Measurements from ENCODE around the gene SEPHS2. TPM values are rescaled to one million over a fixed set of nuclear protein-coding genes. Genes with fewer than 3 reads are reported as not detected.
"Not testable (repeated sequence)": the region's sequence is repeated elsewhere in the genome, so short reads cannot be mapped to it uniquely, and the experiment has no call there.

SEPHS2 gene
- total and polyA plus RNA-seq, 4 donors, result 17.1 to 68.6 (median 46.0) TPM

- no peaks in the 10 kb centered on the region for H3K27me3 ChIP-seq (ENCODE audit: control insufficient read depth in 3 of 3, insufficient read depth in 3 of 3, low read length in 2 of 3)
- no peak for ATAC-seq (ENCODE audit: insufficient read depth, low FRiP score)
- H3K9ac ChIP-seq (ENCODE audit: insufficient read depth in 1 of 2, low read length in 2 of 2), result no peak overlapping the region
- no peaks in the 10 kb centered on the region for H3K9me3 ChIP-seq (ENCODE audit: control insufficient read depth in 4 of 4, insufficient read depth in 3 of 4, low read length in 3 of 4)
- H3K36me3 ChIP-seq (ENCODE audit: control insufficient read depth in 4 of 4, insufficient read depth in 4 of 4, low read length in 4 of 4), result no peaks in the 10 kb centered on the region
- no peak overlapping the region for H3K27ac ChIP-seq (ENCODE audit: low read depth in 1 of 2, low read length in 1 of 2)
- no peak for TF ChIP-seq CTCF (IDR thresholded peaks at IDR 0.05; ENCODE audit: control extremely low read depth, extremely low read depth)
- DNase-seq, result no peak
- no peaks in the 10 kb centered on the region for H3K4me1 ChIP-seq (ENCODE audit: control insufficient read depth in 5 of 5, insufficient read depth in 5 of 5, low read length in 5 of 5)
- WGBS, 2 donors, result 94 to 97% methylated on average over 3 of the region's 3 CpGs
- no peak overlapping the region for H3K4me3 ChIP-seq
Measured at GRCh38 chr16:30482366-30482765, 36.7 kb upstream of the SEPHS2 start.

- Histone ChIP-seq H3K4me1 (ENCODE audit: control insufficient read depth in 5 of 5, insufficient read depth in 5 of 5, low read length in 5 of 5) (no peaks in the 10 kb centered on the region), H3K9me3 (ENCODE audit: control insufficient read depth in 4 of 4, insufficient read depth in 3 of 4, low read length in 3 of 4) (no peaks in the 10 kb centered on the region), H3K4me3 (no peak overlapping the region), H3K9ac (ENCODE audit: insufficient read depth in 1 of 2, low read length in 2 of 2) (no peak overlapping the region), H3K27ac (ENCODE audit: low read depth in 1 of 2, low read length in 1 of 2) (no peak overlapping the region), H3K36me3 (ENCODE audit: control insufficient read depth in 4 of 4, insufficient read depth in 4 of 4, low read length in 4 of 4) (no peaks in the 10 kb centered on the region), H3K27me3 (ENCODE audit: control insufficient read depth in 3 of 3, insufficient read depth in 3 of 3, low read length in 2 of 3) (no peaks in the 10 kb centered on the region)
- no peak for ATAC-seq (ENCODE audit: insufficient read depth, low FRiP score)
- TF ChIP-seq CTCF (IDR thresholded peaks at IDR 0.05; ENCODE audit: control extremely low read depth, extremely low read depth), result no peak
- WGBS, 2 donors, result 75 to 79% methylated on average over 5 of the region's 5 CpGs
- no peak for DNase-seq
Measured at GRCh38 chr16:30481381-30481780, 35.7 kb upstream of the SEPHS2 start.

- Histone ChIP-seq H3K27me3 (ENCODE audit: control insufficient read depth in 3 of 3, insufficient read depth in 3 of 3, low read length in 2 of 3) (peaks cover 0 to 15% (median 6%) of the 10 kb centered on the region in 3 donors), H3K9ac (ENCODE audit: insufficient read depth in 1 of 2, low read length in 2 of 2) (no peak overlapping the region), H3K36me3 (ENCODE audit: control insufficient read depth in 4 of 4, insufficient read depth in 4 of 4, low read length in 4 of 4) (peaks cover 0 to 4% (median 0%) of the 10 kb centered on the region in 4 donors), H3K4me1 (ENCODE audit: control insufficient read depth in 5 of 5, insufficient read depth in 5 of 5, low read length in 5 of 5) (no peaks in the 10 kb centered on the region), H3K27ac (ENCODE audit: low read depth in 1 of 2, low read length in 1 of 2) (no peak overlapping the region), H3K4me3 (no peak overlapping the region), H3K9me3 (ENCODE audit: control insufficient read depth in 4 of 4, insufficient read depth in 3 of 4, low read length in 3 of 4) (no peaks in the 10 kb centered on the region)
- TF ChIP-seq CTCF (IDR thresholded peaks at IDR 0.05; ENCODE audit: control extremely low read depth, extremely low read depth), result no peak
- DNase-seq (no peak), ATAC-seq (ENCODE audit: insufficient read depth, low FRiP score) (no peak)
- 89 to 91% methylated on average over 12 of the region's 12 CpGs for WGBS, 2 donors
Measured at GRCh38 chr16:30478766-30479478, 33.2 kb upstream of the SEPHS2 start.

DNA sequence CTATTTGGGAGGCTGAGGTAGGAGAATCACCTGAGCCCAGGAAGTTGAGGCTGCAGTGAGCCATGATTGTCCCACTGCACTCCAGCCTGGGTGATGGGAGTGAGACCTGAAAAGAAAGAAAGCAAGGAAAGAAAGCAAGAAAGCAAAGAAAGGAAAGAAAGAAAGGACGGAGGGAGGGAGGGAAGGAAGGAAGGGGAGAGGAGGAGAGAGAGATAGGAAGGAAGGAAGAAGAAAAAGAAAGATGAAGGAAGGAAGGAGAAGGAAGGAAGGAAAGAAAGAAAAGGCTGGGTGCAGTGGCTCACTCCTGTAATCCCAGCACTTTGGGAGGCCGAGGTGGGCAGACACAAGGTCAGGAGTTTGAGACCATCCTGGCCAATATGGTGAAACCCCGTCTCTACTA, 32.1 kb upstream of the SEPHS2 start:
- not testable (repeated sequence) for H3K27ac ChIP-seq (ENCODE audit: low read depth in 1 of 2, low read length in 1 of 2); H3K4me1 ChIP-seq (ENCODE audit: control insufficient read depth in 5 of 5, insufficient read depth in 5 of 5, low read length in 5 of 5); ATAC-seq (ENCODE audit: insufficient read depth, low FRiP score); H3K9me3 ChIP-seq (ENCODE audit: control insufficient read depth in 4 of 4, insufficient read depth in 3 of 4, low read length in 3 of 4); DNase-seq; H3K4me3 ChIP-seq; H3K36me3 ChIP-seq (ENCODE audit: control insufficient read depth in 4 of 4, insufficient read depth in 4 of 4, low read length in 4 of 4); H3K9ac ChIP-seq (ENCODE audit: insufficient read depth in 1 of 2, low read length in 2 of 2)
- WGBS, 2 donors, result 81 to 84% methylated on average over 3 of the region's 3 CpGs
- peaks cover 0 to 23% (median 6%) of the 10 kb centered on the region in 3 donors for H3K27me3 ChIP-seq (ENCODE audit: control insufficient read depth in 3 of 3, insufficient read depth in 3 of 3, low read length in 2 of 3)
